HEK293 (cell line): ENCODE data around the gene CALB2.

Experiments used
- CTCF ChIA-PET: fragments of 350-600 bp; formaldehyde crosslinking; extraction: SDS; loops from one replicate; lab custom pipeline; 2021; ENCODE audit warnings: antibody characterized with exemption; lab: Yijun Ruan, JAX
- POLR2A ChIA-PET: fragments of 300-600 bp; formaldehyde crosslinking; extraction: SDS; loops from one replicate; lab custom pipeline; 2020; ENCODE audit warnings: antibody characterized with exemption, inconsistent platforms; lab: Yijun Ruan, JAX
- H3K27ac ChIP-seq: fragments of 200-500 bp; sonication (Bioruptor generic); 2 replicates; pipeline ENCODE4 v1.5.1; 2014; ENCODE audit warnings: low read depth, low read length, control low read depth, inconsistent platforms; ENCODE audit errors: extremely low read depth
- H3K36me3 ChIP-seq, 2 experiments: fragments of 200-500 bp in 1 of 2; sonication (Bioruptor generic) in 1 of 2; 1 replicate in 1 of 2; 2 replicates in 1 of 2; pipeline ENCODE4 v1.5.1; 2014 to 2017; ENCODE audit warnings: inconsistent platforms in 2 of 2, low read length in 2 of 2; ENCODE audit not compliant: control insufficient read depth in 2 of 2, insufficient read depth in 1 of 2
- H3K4me1 ChIP-seq: fragments of 200-500 bp; sonication (Bioruptor generic); 2 replicates; pipeline ENCODE4 v1.5.1; 2014; ENCODE audit warnings: mild to moderate bottlenecking, low read length, inconsistent platforms; ENCODE audit not compliant: control insufficient read depth, insufficient read depth
- H3K4me3 ChIP-seq: 2 replicates; pipeline ENCODE4 v1.5.1; 2011; ENCODE audit warnings: low read depth, mild to moderate bottlenecking, control low read depth, low read length, moderate library complexity
- H3K9me3 ChIP-seq: fragments of 200-500 bp; sonication (Bioruptor generic); 2 replicates; pipeline ENCODE4 v1.5.1; 2014; ENCODE audit warnings: low read depth, low read length, inconsistent platforms; ENCODE audit not compliant: control insufficient read depth, insufficient read depth
- BCL11B ChIP-seq: fragments of 450-650 bp; formaldehyde crosslinking; IDR thresholded peaks from 2 replicates; pipeline ENCODE4 v1.5.1; 2016; ENCODE audit warnings: low read depth, missing biosample characterization, missing genetic modification characterization
- EGR2 ChIP-seq: fragments of 450-650 bp; formaldehyde crosslinking; IDR thresholded peaks from 2 replicates; pipeline ENCODE4 v1.5.1; 2016; ENCODE audit warnings: low read depth, missing biosample characterization, missing genetic modification characterization
- MEIS1 ChIP-seq: sonication (generic); formaldehyde crosslinking; IDR thresholded peaks from 2 replicates; pipeline ENCODE4 v1.8.1; 2022; ENCODE audit warnings: missing genetic modification reagents, mild to moderate bottlenecking, borderline replicate concordance
- OSR2 ChIP-seq: fragments of 450-650 bp; formaldehyde crosslinking; IDR thresholded peaks from 2 replicates; pipeline ENCODE4 v1.5.1; 2016; ENCODE audit warnings: missing biosample characterization, missing genetic modification characterization
- SETDB1 ChIP-seq: IDR thresholded peaks from one replicate; pipeline ENCODE4 v1.6.1; 2017; ENCODE audit warnings: mild to moderate bottlenecking, low read length, moderate library complexity, mixed read lengths; ENCODE audit not compliant: insufficient read length
- ZNF19 ChIP-seq: fragments of 450-650 bp; formaldehyde crosslinking; IDR thresholded peaks from 2 replicates; pipeline ENCODE4; 2016; ENCODE audit warnings: missing biosample characterization, missing genetic modification characterization, low read depth
- ZNF221 ChIP-seq: fragments of 450-650 bp; formaldehyde crosslinking; IDR thresholded peaks from 2 replicates; pipeline ENCODE4 v1.5.1; 2017; ENCODE audit warnings: missing biosample characterization, missing genetic modification characterization, borderline replicate concordance
- ZNF223 ChIP-seq: fragments of 450-650 bp; formaldehyde crosslinking; IDR thresholded peaks from 2 replicates; pipeline ENCODE4 v1.5.1; 2016; ENCODE audit warnings: missing biosample characterization, missing genetic modification characterization
- ZNF23 ChIP-seq: fragments of 450-650 bp; formaldehyde crosslinking; IDR thresholded peaks from 2 replicates; pipeline ENCODE4 v1.5.1; 2016; ENCODE audit warnings: missing biosample characterization, missing genetic modification characterization, borderline replicate concordance
- ZNF239 ChIP-seq: fragments of 450-650 bp; formaldehyde crosslinking; IDR thresholded peaks from 2 replicates; pipeline ENCODE4 v1.5.1; 2016; ENCODE audit warnings: missing biosample characterization, missing genetic modification characterization
- ZNF274 ChIP-seq, 2 experiments: fragments of 200-500 bp in 1 of 2; fragments of 450-650 bp in 1 of 2; sonication (Bioruptor generic) in 1 of 2; formaldehyde crosslinking in 1 of 2; IDR thresholded peaks; 2 replicates each; pipeline versions ENCODE4 v1.5.1 to v1.6.1; 2014 to 2016; ENCODE audit warnings: borderline replicate concordance in 1 of 2, inconsistent platforms in 1 of 2, low read length in 1 of 2, missing biosample characterization in 1 of 2, missing genetic modification characterization in 1 of 2
- ZNF426 ChIP-seq: fragments of 450-650 bp; formaldehyde crosslinking; IDR thresholded peaks from 2 replicates; pipeline ENCODE4 v1.5.1; 2017; ENCODE audit warnings: missing biosample characterization, missing genetic modification characterization, mild to moderate bottlenecking, inconsistent platforms, moderate library complexity
- ZNF530 ChIP-seq: fragments of 450-650 bp; formaldehyde crosslinking; IDR thresholded peaks from 2 replicates; pipeline ENCODE4 v1.5.1; 2016; ENCODE audit warnings: low read depth, missing biosample characterization, missing genetic modification characterization
- ZNF664 ChIP-seq: fragments of 450-650 bp; formaldehyde crosslinking; IDR thresholded peaks from 2 replicates; pipeline ENCODE4 v1.5.1; 2016; ENCODE audit warnings: missing biosample characterization, missing genetic modification characterization
- ZNF785 ChIP-seq: fragments of 450-650 bp; formaldehyde crosslinking; IDR thresholded peaks from 2 replicates; pipeline ENCODE4 v1.5.1; 2016; ENCODE audit warnings: missing biosample characterization, missing genetic modification characterization
- TF ChIP-seq, protein P1 (sequence below): fragments of 450-650 bp; formaldehyde crosslinking; conservative IDR thresholded peaks from 2 replicates; pipeline ENCODE4 v1.5.1; 2016; ENCODE audit warnings: low read depth, missing biosample characterization, missing genetic modification characterization
- TF ChIP-seq, protein P2 (sequence below): fragments of 450-650 bp; formaldehyde crosslinking; IDR thresholded peaks from 2 replicates; pipeline ENCODE4 v1.5.0; 2017; ENCODE audit warnings: missing biosample characterization, missing genetic modification characterization, borderline replicate concordance
- TF ChIP-seq, protein P3 (sequence below): fragments of 450-650 bp; formaldehyde crosslinking; IDR thresholded peaks from 2 replicates; pipeline ENCODE4 v1.5.1; 2017; ENCODE audit warnings: missing biosample characterization, missing genetic modification characterization

Gene CALB2

DNA sequence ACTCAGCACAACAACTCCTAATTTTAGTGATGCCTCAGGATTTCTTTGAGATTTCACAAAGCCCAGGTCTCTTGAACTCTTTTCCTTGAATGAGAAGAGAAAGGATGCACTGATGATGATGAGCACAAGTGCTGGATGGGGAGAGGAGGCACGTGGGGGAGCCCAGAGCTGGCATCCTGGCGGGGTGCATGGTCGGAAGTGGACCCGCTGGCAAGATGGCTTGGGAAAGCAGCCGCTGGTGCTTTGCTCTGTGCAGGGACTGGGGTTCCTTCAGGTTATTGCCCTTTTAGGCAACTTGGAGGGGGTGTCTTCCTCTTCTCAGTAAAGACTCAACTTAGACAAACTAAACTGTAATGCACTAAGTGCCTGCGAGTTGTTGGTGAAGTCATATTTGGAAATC is 22.3 kb downstream of the CALB2 start:
- ChIA-PET CTCF (interaction anchor here (1.5 kb wide), 1 partner anchor 32 kb away, joined by 4 read pairs; no protein-coding TSS in a partner anchor), POLR2A (no interaction called here)

DNA sequence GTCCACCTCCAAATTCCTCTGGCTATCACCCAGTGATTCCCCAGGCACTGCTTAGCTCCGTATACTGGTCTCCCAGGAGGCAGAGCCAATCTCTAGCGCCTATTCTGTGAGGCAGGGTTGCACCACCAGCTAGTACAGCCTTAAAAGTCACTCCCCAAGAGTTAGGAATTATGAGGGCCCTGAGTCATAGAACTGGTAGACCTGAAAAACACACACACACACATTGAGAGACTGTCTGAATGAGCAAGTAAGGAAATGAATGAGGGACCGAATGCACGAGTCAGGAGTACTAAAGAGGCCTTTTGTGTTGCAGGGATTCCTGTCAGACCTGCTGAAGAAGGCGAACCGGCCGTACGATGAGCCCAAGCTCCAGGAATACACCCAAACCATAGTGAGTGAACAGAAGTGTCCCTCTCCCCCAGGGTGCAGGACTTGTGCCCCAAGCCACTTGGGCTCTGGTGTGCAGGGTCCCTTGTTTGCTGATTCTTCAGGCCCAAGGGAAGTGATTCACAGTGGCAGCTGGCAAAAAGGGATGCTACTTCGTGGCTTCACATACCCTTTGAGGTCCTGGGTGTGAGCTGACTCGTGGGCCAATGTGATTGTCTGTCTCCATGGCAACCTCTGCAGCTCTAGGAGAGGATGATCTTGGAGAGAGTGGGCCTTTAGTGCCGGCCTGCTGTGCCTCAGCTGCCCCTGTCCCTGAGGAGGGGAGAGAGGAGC is 24.7 kb downstream of the CALB2 start:
- ChIA-PET CTCF (no interaction called here), POLR2A (no interaction called here)
- H3K4me1 ChIP-seq: no peaks in the 10 kb centered on the region
- no peak overlapping the region for H3K4me3 ChIP-seq
- TF ChIP-seq, protein P1, sequence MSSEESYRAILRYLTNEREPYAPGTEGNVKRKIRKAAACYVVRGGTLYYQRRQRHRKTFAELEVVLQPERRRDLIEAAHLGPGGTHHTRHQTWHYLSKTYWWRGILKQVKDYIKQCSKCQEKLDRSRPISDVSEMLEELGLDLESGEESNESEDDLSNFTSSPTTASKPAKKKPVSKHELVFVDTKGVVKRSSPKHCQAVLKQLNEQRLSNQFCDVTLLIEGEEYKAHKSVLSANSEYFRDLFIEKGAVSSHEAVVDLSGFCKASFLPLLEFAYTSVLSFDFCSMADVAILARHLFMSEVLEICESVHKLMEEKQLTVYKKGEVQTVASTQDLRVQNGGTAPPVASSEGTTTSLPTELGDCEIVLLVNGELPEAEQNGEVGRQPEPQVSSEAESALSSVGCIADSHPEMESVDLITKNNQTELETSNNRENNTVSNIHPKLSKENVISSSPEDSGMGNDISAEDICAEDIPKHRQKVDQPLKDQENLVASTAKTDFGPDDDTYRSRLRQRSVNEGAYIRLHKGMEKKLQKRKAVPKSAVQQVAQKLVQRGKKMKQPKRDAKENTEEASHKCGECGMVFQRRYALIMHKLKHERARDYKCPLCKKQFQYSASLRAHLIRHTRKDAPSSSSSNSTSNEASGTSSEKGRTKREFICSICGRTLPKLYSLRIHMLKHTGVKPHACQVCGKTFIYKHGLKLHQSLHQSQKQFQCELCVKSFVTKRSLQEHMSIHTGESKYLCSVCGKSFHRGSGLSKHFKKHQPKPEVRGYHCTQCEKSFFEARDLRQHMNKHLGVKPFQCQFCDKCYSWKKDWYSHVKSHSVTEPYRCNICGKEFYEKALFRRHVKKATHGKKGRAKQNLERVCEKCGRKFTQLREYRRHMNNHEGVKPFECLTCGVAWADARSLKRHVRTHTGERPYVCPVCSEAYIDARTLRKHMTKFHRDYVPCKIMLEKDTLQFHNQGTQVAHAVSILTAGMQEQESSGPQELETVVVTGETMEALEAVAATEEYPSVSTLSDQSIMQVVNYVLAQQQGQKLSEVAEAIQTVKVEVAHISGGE (tag by site-specific recombination): no peak
- TF ChIP-seq SETDB1 (no peak), ZNF19 (no peak), MEIS1 (CRISPR knock-in tag) (no peak), ZNF530 (tag by site-specific recombination) (no peak), ZNF221 (tag by site-specific recombination) (no peak), ZNF23 (tag by site-specific recombination) (no peak)
- no peak overlapping the region for H3K27ac ChIP-seq
- no peaks in the 10 kb centered on the region for H3K9me3 ChIP-seq
- H3K36me3 ChIP-seq: no peaks in the 10 kb centered on the region

More for the DNA sequence above, 22.3 kb downstream of the CALB2 start:
- H3K27ac ChIP-seq: no peak overlapping the region
- H3K9me3 ChIP-seq: no peaks in the 10 kb centered on the region
- H3K4me1 ChIP-seq: no peaks in the 10 kb centered on the region
- TF ChIP-seq OSR2: no peak
- no peak for TF ChIP-seq ZNF785 (tag by site-specific recombination)
- TF ChIP-seq ZNF664 (tag by site-specific recombination): no peak
- no peak for TF ChIP-seq BCL11B (tag by site-specific recombination)
- TF ChIP-seq ZNF223: no peak
- TF ChIP-seq ZNF426 (tag by site-specific recombination): no peak
- no peak for TF ChIP-seq ZNF530 (tag by site-specific recombination)
- no peaks in the 10 kb centered on the region for H3K36me3 ChIP-seq
- H3K4me3 ChIP-seq: no peak overlapping the region

DNA sequence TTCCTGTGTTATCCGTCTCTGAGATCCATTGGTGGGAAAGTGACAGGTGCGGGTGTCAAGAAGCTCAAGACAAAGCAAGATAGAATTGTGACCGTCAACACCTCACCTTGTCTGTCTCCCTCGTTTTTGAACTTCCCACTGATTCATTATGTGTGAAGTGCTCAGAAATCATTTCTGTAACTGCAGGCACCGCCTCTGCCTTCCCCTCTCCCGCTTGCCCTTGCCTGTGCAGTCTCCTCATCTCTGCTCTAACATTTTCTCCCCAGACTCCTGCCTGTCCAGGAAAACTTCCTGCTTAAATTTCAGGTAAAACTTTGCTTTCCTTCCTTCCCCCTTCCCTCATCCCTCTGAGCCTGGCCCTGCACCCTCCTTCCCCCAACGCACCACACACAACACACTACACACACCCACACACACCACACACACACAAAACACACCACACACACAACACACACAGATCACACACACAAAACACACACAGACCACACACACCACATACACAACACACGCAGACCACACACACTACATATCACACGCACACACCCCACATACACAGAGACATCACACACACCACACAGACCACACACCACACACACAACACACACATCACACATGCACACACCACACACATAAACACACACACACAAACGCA is 25.7 kb downstream of the CALB2 start:
- H3K4me1 ChIP-seq: no peaks in the 10 kb centered on the region
- ChIA-PET POLR2A (no interaction called here), CTCF (interaction anchor here (0.6 kb wide), 2 partner anchors 10 to 26 kb away, joined by 3 to 5 read pairs; no protein-coding TSS in a partner anchor)
- H3K27ac ChIP-seq: no peak overlapping the region
- no peak overlapping the region for H3K4me3 ChIP-seq
- H3K36me3 ChIP-seq: no peaks in the 10 kb centered on the region
- TF ChIP-seq EGR2 (tag by site-specific recombination) (0 out of 2 replicates have a peak, but pooled peaks have one; percentile 6), ZNF785 (tag by site-specific recombination) (0 out of 2 replicates have a peak, but pooled peaks have one; percentile 20), ZNF274 (IDR thresholded peaks at IDR 0.05; ENCODE audit: low read length) (no peak), ZNF274 (tag by site-specific recombination; IDR thresholded peaks at IDR 0.05; ENCODE audit: borderline replicate concordance) (0 out of 2 replicates have a peak, but pooled peaks have one; percentile 26), ZNF239 (tag by site-specific recombination) (peak; percentile 60; the same call in 1 of the 2 replicates)
- TF ChIP-seq, protein P2, sequence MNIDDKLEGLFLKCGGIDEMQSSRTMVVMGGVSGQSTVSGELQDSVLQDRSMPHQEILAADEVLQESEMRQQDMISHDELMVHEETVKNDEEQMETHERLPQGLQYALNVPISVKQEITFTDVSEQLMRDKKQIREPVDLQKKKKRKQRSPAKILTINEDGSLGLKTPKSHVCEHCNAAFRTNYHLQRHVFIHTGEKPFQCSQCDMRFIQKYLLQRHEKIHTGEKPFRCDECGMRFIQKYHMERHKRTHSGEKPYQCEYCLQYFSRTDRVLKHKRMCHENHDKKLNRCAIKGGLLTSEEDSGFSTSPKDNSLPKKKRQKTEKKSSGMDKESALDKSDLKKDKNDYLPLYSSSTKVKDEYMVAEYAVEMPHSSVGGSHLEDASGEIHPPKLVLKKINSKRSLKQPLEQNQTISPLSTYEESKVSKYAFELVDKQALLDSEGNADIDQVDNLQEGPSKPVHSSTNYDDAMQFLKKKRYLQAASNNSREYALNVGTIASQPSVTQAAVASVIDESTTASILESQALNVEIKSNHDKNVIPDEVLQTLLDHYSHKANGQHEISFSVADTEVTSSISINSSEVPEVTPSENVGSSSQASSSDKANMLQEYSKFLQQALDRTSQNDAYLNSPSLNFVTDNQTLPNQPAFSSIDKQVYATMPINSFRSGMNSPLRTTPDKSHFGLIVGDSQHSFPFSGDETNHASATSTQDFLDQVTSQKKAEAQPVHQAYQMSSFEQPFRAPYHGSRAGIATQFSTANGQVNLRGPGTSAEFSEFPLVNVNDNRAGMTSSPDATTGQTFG: 0 out of 2 replicates have a peak, but pooled peaks have one; percentile 20
- TF ChIP-seq, protein P3, sequence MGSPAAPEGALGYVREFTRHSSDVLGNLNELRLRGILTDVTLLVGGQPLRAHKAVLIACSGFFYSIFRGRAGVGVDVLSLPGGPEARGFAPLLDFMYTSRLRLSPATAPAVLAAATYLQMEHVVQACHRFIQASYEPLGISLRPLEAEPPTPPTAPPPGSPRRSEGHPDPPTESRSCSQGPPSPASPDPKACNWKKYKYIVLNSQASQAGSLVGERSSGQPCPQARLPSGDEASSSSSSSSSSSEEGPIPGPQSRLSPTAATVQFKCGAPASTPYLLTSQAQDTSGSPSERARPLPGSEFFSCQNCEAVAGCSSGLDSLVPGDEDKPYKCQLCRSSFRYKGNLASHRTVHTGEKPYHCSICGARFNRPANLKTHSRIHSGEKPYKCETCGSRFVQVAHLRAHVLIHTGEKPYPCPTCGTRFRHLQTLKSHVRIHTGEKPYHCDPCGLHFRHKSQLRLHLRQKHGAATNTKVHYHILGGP: no peak
- H3K9me3 ChIP-seq: no peaks in the 10 kb centered on the region
